Cardiac fibroblast (primary cell): ENCODE measurements around the gene EIF6.
A peak's percentile ranks its signal among the peaks of the same experiment; 100 is the strongest.

Experiments
- DNase-seq, 2 donors: peaks; one replicate each; pipeline versions ENCODE4 v3.0.0 to v3.0.0-alpha.2; 2010; ENCODE audit warnings: low read depth in 2 of 2
- H3K4me3 ChIP-seq, 2 donors: replicated peaks in 1 of 2; 1 replicate in 1 of 2; 2 replicates in 1 of 2; pipeline ENCODE4 v1.5.1; 2011; ENCODE audit warnings: low read depth in 2 of 2, low read length in 2 of 2, mild to moderate bottlenecking in 2 of 2, moderate library complexity in 1 of 2
- TF ChIP-seq, protein P1 (sequence below): IDR thresholded peaks from one replicate; pipeline ENCODE4 v1.5.1; 2011; ENCODE audit warnings: low read depth, mild to moderate bottlenecking, low read length, inconsistent platforms

Gene EIF6

DNA sequence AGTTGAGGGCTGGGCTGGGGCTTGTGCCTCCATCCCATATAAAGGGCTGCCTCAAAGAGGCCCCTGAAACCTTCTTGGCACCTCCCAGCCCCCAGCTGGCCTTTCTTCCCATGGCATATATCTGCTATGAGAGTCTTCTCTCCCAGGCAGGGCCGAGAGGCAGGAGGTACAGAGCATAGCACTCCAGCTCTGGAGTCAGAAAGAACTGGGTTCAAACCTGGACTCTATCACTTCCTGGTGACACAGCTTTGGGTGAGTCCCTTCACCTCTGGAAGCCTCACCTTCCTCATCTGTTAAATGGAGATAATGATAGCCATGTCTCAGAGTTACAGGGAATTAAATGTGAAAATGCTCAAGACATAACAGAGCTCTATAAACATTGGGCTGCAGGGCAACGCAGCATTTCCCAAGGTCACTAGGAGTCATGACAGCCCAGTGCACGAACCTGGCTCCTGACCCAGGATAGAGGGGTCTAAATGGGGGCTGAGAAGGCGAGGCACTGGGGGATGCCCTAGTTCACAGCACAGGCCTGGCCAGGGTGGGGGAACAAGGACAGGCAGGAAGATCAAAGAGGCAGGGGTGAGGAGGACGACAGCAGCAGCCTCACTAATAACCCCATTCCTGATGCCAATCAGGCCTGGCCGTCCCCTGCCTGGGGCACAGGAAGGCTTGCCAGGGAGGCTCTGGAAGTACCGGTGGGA, 5.8 kb upstream of the EIF6 start:
- no peak for DNase-seq
- H3K4me3 ChIP-seq, result no peak overlapping the region
- TF ChIP-seq, protein P1, sequence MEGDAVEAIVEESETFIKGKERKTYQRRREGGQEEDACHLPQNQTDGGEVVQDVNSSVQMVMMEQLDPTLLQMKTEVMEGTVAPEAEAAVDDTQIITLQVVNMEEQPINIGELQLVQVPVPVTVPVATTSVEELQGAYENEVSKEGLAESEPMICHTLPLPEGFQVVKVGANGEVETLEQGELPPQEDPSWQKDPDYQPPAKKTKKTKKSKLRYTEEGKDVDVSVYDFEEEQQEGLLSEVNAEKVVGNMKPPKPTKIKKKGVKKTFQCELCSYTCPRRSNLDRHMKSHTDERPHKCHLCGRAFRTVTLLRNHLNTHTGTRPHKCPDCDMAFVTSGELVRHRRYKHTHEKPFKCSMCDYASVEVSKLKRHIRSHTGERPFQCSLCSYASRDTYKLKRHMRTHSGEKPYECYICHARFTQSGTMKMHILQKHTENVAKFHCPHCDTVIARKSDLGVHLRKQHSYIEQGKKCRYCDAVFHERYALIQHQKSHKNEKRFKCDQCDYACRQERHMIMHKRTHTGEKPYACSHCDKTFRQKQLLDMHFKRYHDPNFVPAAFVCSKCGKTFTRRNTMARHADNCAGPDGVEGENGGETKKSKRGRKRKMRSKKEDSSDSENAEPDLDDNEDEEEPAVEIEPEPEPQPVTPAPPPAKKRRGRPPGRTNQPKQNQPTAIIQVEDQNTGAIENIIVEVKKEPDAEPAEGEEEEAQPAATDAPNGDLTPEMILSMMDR, result no peak

DNA sequence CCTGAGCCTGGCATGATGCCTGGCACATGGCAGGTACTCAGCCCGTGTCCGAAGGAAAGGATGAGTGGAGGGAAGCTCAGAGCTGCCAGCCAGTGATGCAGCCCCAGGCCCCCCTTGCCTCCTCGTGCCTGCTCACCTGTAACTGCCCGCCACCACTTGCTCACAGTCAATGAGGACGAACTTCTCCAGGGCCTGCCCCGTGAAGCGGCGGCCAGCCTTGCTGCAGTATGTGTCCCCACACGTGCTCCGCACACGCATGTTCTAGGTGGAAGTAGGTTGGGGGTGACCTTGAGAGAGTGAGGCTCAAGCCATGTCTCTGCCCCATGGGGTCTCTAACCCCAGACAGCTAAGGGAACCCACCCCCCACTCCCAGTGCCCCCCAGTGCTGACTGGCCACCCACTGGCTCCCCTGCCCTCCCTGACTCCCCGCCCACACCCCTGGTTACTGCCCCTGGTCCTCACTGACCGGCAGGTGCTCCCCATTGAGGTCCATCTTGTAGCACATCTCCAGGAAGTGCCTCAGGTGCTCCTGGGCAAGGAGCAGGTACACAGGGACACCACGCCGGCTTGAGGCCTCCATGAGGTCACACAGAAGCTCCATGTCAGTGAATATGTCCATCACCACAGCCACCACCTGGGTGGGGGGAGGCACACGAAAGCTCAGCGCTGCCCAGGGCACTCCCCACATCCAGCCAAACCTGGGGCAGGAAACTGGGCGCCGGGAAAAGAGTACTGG, 3.9 kb upstream of the EIF6 start:
- no peak overlapping the region for H3K4me3 ChIP-seq
- DNase-seq, result no peak
- TF ChIP-seq, protein P1, result no peak

DNA sequence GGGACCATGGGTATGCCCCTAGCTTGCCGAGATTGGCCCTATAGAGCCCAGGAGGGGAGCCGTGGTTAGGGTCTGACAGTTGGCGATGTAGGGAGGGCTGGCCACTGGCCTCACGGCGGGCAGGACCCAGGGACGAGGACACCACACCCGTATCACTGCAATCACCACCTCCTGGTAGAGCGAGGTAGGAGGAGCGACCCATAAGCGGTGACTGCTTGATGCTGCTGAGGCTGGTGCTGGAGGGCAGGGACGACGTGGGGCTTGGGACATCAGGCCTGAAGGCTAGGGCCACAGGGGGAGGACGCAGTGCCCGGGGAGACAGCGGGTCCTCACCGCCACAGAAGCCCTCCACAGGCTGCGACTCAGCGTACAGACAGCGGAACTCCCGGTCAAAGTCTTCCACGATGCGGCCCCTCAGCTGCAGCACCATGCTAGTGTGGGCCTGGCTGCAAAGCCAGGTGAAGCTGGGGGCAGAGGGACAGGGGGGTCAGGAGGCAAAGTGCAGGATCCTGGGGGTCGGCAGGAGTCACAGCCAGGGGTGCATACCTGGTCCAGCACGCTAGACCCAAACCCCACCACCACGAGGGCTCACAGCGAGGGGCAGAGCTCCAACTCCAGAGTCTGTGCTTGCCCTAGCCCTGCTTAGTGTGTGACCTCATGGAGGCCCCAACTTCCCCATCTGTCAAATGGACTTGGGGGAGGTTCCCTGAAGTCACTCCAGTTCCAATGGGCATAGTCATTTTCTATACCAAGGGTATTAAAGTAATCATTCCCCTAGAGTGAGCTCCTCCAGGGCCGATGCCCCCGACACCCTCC, 3.1 kb upstream of the EIF6 start:
- DNase-seq, result no peak
- TF ChIP-seq, protein P1, result no peak
- H3K4me3 ChIP-seq, result no peak overlapping the region

DNA sequence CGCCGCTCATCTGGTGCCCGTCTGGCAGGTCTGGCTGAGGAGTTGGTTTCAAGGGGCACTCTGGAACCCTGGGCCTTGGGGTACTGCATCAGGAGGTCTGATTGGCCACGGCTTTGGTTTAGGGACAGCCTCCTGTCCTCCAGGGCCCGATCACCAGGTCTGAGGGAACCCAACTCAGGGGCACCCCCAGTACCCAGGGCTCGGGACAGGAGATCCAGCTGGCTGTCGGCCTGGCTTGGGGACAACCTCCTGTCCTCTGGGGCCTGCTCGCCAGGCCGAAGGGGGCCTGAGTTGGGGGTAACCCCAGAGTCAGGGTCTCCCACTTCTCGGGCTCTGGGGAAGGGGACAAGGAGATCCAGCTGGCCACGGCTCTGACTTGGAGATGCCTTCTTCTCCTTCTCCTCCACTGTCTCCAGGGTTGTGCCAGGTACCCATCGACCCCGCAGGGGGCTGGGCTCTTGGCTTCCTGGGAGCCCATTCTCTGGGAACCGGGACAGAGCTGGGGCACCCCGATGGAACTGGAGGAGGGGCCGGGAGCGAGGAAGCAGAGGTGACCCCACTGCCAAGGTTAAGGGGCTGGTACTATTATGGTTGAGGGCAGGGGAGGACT, 2.4 kb upstream of the EIF6 start:
- no peak for DNase-seq
- TF ChIP-seq, protein P1, result no peak
- H3K4me3 ChIP-seq, result no peak overlapping the region

DNA sequence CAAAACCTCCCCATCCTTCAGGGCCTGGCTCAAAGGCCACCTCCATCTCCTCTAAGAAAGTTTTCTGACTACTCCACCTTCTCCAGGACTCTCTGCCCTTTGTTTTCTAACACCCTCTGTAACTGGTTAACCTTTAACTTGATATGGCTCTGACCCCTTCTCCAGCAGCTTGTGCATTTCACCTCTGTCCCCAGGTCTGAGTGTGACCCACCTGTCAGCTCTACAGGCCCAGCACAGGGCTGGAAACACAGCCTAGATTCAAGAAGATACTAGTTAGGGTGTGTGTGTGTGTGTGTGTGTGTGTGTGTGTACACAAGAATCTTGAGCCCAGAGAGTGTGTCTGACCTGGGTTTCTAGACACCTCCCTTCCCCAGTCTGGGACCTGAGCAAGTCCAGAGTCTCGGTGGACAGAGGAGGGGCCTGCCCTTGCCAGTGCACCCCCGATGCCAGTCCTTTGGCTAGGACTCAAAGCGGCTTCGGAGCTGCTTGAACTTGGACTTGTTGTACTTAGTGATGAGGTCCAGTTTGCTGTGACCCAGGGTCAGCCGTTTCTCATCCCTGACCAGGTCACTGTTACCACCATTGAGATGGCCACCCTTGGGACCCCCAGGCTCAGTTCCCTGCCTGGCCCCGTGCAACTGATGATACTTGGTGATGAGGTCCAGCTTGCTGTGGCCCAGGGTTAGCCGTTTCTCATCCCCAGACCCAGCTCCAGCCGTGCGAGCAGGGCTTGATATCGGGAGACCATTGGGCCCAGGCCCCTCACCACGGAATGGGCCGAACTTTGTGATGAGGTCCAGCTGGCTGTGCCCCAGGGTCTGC, 1.7 kb upstream of the EIF6 start:
- no peak for DNase-seq
- H3K4me3 ChIP-seq, result no peak overlapping the region
- TF ChIP-seq, protein P1, result no peak

DNA sequence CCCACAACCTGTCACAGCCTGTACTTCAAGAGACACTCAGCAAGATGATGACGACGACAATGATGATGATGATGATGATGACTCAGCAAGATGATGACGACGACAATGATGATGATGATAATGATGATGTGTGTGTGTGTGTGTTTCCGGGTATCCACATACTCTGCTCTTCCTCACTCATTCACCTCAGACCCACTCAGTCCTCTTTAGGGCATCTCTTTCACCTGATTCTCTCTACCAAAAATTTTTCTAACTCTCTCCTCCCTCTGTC, 1.2 kb upstream of the EIF6 start:
- TF ChIP-seq, protein P1, result no peak
- peak in 1 of 2 donors; percentile 37 for DNase-seq
- H3K4me3 ChIP-seq, result no peak overlapping the region
